OCI-LY3 (cell line): ENCODE data around the gene BCAT1.

Source experiments
- H2AFZ ChIP-seq: fragments of 200-600, 300-600 bp; shearing (Covaris generic); 2 replicates; pipeline ENCODE4 v1.6.0; 2014; ENCODE audit warnings: antibody characterized with exemption, low read depth, low read length
- H3K27ac ChIP-seq: fragments of 200-600, 300-600 bp; sonication (generic); 2 replicates; pipeline ENCODE4 v1.5.1; 2014; ENCODE audit warnings: mild to moderate bottlenecking, low read length, moderate library complexity, mixed read lengths
- H3K27me3 ChIP-seq: fragments of 200-600, 300-600 bp; sonication (generic); 2 replicates; pipeline ENCODE4 v1.6.1; 2014; ENCODE audit warnings: low read depth, low read length, mixed read lengths
- H3K36me3 ChIP-seq: fragments of 200-600, 300-600 bp; sonication (generic); replicated peaks from 2 replicates; pipeline ENCODE3; 2014; ENCODE audit warnings: low read depth, low read length, mixed read lengths
- H3K4me1 ChIP-seq: fragments of 300-600, 200-600 bp; sonication (generic); 2 replicates; pipeline ENCODE4 v1.6.1; 2014; ENCODE audit warnings: low read length, mixed read lengths
- H3K4me2 ChIP-seq: fragments of 200-600, 300-600 bp; sonication (generic); 2 replicates; pipeline ENCODE4 v1.6.1; 2014; ENCODE audit warnings: low read length, mixed read lengths
- H3K4me3 ChIP-seq: fragments of 300-600, 200-600 bp; sonication (generic); 2 replicates; pipeline ENCODE4 v1.5.1; 2014; ENCODE audit warnings: antibody characterized with exemption, mild to moderate bottlenecking, low read length, moderate library complexity
- H3K79me2 ChIP-seq: fragments of 300-600, 200-600 bp; shearing (Covaris generic); 2 replicates; pipeline ENCODE4 v1.6.1; 2014; ENCODE audit warnings: mild to moderate bottlenecking, low read length, mixed read lengths
- H3K9ac ChIP-seq: fragments of 300-600, 200-600 bp; shearing (Covaris generic); 2 replicates; pipeline ENCODE4 v1.6.0; 2014; ENCODE audit warnings: mild to moderate bottlenecking, low read length, moderate library complexity
- H3K9me3 ChIP-seq: fragments of 200-600, 300-600 bp; shearing (Covaris generic); 2 replicates; pipeline ENCODE4 v1.6.1; 2014; ENCODE audit warnings: low read length, mixed read lengths; ENCODE audit not compliant: insufficient read depth
- H4K20me1 ChIP-seq: fragments of 200-600, 300-600 bp; sonication (generic); 2 replicates; pipeline ENCODE4 v1.6.1; 2016; ENCODE audit warnings: low read length, mixed read lengths; ENCODE audit not compliant: insufficient read depth
- EZH2phosphoT487 ChIP-seq: fragments of 200-600 bp; shearing (Covaris generic); IDR thresholded peaks from 2 replicates; pipeline ENCODE4 v1.6.1; 2018; ENCODE audit warnings: antibody characterized with exemption, mixed run types, low read depth
- TF ChIP-seq, protein P1 (sequence below): fragments of 200-600, 300-600 bp; sonication (generic); IDR thresholded peaks from 2 replicates; pipeline ENCODE4 v1.5.1; 2014; ENCODE audit warnings: antibody characterized with exemption, low read length, low read depth

The BCAT1 gene

DNA sequence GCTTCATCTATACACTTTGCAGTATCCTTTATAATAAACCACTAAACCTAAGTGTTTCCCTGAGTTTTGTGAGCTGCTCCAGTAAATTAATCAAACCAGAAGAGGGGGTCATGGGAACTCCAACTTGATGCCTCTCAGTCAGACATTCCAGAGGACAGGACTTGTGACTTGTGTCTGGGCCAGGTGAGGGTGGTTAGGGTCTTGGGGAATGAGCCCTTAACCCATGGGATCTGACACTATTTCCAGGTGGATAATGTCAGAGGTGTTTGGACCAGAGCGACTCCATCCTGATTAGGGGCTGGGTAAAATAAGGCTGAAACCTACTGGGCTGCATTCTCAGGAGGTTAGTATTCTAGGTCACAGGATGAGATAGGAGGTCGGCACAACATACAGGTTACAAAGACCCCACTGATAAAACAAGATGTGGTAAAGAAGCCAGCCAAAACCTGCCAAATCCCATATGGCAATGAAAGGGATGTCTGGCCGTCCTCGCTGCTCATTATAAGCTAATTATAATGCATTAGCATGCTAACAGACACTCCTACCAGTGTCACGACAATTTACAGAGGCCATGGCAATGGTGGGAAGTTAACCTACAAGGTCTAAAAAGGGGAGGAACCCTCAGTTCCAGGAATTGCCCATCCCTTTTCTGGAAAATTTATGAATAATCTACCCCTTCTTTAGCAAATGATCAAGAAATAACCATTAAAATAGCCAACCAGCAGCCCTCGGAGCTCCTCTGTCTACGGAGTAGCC, 58.7 kb downstream of the BCAT1 start:
- H4K20me1 ChIP-seq: 0 out of 2 replicates have a peak, but pooled peaks cover 2% of the 10 kb centered on the region
- H3K36me3 ChIP-seq: peaks cover 16% of the 10 kb centered on the region

DNA sequence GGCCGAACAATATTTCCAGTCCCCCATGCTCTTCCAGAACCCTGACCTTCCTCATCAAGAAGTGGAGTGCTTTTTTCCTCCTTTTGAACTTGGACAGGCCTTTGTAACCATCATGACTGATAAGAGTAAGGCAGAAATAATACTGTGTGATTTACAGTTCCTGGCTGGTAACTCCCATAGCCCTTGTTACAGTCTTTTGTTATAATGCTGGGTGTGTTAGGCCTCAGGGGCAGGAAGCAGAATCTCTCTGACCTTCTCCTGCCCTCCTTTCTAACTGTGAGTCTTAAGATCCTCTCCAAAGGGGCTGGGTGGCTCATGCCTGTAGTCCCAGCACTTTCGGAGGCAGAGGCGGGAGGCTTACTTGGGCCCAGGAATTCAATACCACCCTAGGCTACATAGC, 59.5 kb downstream of the BCAT1 start:
- Histone ChIP-seq H3K4me1 (no peaks in the 10 kb centered on the region), H3K36me3 (peaks cover 11% of the 10 kb centered on the region), H3K9me3 (no peaks in the 10 kb centered on the region), H3K79me2 (peaks cover 11% of the 10 kb centered on the region; the same call in 1 of the 2 replicates), H4K20me1 (0 out of 2 replicates have a peak, but pooled peaks cover 2% of the 10 kb centered on the region), H3K4me2 (no peak overlapping the region), H2AFZ (no peak overlapping the region), H3K27me3 (no peaks in the 10 kb centered on the region), H3K4me3 (no peak overlapping the region), H3K9ac (no peak overlapping the region), H3K27ac (no peak overlapping the region)
- TF ChIP-seq, protein P1, sequence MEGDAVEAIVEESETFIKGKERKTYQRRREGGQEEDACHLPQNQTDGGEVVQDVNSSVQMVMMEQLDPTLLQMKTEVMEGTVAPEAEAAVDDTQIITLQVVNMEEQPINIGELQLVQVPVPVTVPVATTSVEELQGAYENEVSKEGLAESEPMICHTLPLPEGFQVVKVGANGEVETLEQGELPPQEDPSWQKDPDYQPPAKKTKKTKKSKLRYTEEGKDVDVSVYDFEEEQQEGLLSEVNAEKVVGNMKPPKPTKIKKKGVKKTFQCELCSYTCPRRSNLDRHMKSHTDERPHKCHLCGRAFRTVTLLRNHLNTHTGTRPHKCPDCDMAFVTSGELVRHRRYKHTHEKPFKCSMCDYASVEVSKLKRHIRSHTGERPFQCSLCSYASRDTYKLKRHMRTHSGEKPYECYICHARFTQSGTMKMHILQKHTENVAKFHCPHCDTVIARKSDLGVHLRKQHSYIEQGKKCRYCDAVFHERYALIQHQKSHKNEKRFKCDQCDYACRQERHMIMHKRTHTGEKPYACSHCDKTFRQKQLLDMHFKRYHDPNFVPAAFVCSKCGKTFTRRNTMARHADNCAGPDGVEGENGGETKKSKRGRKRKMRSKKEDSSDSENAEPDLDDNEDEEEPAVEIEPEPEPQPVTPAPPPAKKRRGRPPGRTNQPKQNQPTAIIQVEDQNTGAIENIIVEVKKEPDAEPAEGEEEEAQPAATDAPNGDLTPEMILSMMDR: no peak
- no peak for TF ChIP-seq EZH2phosphoT487

More for the DNA sequence above, 58.7 kb downstream of the BCAT1 start:
- Histone ChIP-seq H3K4me2 (no peak overlapping the region), H3K9ac (no peak overlapping the region), H3K4me1 (no peaks in the 10 kb centered on the region), H3K27me3 (no peaks in the 10 kb centered on the region), H3K27ac (no peak overlapping the region), H2AFZ (no peak overlapping the region), H3K4me3 (no peak overlapping the region), H3K9me3 (no peaks in the 10 kb centered on the region), H3K79me2 (peaks cover 11% of the 10 kb centered on the region; the same call in 1 of the 2 replicates)
- no peak for TF ChIP-seq EZH2phosphoT487
- TF ChIP-seq, protein P1: no peak

DNA sequence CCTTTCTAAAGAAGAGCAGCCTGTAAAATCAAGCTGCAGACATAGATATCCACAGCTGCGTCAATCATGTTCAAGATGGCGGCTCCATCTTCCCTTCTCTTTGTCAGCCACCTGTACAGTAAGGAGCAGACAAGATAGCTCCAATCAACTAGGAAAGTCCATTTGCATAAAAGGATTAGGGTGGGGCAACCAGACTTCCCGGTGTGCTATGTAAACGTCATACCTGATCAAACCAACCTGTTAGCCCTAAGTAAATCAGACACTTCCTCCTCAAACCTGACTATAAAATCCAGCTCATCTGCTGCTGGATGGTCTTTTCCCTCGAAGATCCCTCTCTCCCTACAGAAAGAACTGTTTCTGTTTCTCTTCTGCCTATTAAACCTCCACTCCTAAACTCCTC, 60.1 kb downstream of the BCAT1 start:
- Histone ChIP-seq H3K4me3 (no peak overlapping the region), H3K9me3 (no peaks in the 10 kb centered on the region)

DNA sequence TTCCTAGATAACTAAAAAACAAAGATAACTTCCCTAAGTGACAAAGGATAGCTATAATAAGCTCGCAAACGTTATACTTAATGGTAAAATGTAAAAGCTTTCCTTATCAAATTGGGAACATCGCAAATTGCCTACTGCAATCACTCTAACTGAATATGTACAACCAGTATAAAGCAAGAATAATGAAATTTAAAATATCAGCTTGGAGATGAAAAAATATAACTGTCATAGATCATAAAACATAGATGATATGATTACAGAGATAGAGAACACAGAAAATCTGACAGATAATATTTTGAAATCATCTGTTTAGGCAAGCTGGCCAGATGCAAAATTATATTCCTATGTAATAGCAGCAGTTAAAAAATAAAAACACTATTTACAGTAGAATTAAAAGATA, 64.0 kb downstream of the BCAT1 start:
- H3K9me3 ChIP-seq: no peaks in the 10 kb centered on the region
- no peak overlapping the region for H2AFZ ChIP-seq
- H3K79me2 ChIP-seq: peaks cover 16% of the 10 kb centered on the region; the same call in 1 of the 2 replicates
- TF ChIP-seq, protein P1: no peak
- no peak for TF ChIP-seq EZH2phosphoT487
- H3K27me3 ChIP-seq: no peaks in the 10 kb centered on the region
- H3K27ac ChIP-seq: no peak overlapping the region
- peaks cover 5% of the 10 kb centered on the region for H3K4me1 ChIP-seq
- peaks cover 12% of the 10 kb centered on the region for H3K36me3 ChIP-seq
- no peak overlapping the region for H3K4me2 ChIP-seq
- no peak overlapping the region for H3K9ac ChIP-seq
- no peak overlapping the region for H3K4me3 ChIP-seq
- H4K20me1 ChIP-seq: 0 out of 2 replicates have a peak, but pooled peaks cover 2% of the 10 kb centered on the region

More for the DNA sequence above, 60.1 kb downstream of the BCAT1 start:
- TF ChIP-seq, protein P1: no peak
- TF ChIP-seq EZH2phosphoT487: no peak
- Histone ChIP-seq H3K4me2 (no peak overlapping the region), H3K4me1 (no peaks in the 10 kb centered on the region), H3K79me2 (peaks cover 11% of the 10 kb centered on the region; the same call in 1 of the 2 replicates), H3K36me3 (peaks cover 13% of the 10 kb centered on the region), H4K20me1 (0 out of 2 replicates have a peak, but pooled peaks cover 2% of the 10 kb centered on the region), H2AFZ (no peak overlapping the region), H3K27ac (no peak overlapping the region), H3K27me3 (no peaks in the 10 kb centered on the region), H3K9ac (no peak overlapping the region)
